ENCODE results near the gene DACH1.

GRCh38 chr13:71789037-71789436, 78.0 kb downstream of the DACH1 start:
- TF ChIP-seq FOXA1 (IDR thresholded peaks at IDR 0.05; ENCODE audit: borderline replicate concordance) (no peak), EP300 (IDR thresholded peaks at IDR 0.05; ENCODE audit: low read length) (no peak), ZFP36 (IDR thresholded peaks at IDR 0.05; ENCODE audit: low read depth, low read length, partially characterized antibody) (no peak)

Measured in K562 (cell line).